ENCODE data around the gene SDF2L1. TPM values are rescaled to one million over a fixed set of nuclear protein-coding genes. Genes with fewer than 3 reads are reported as not detected.
"Not testable (repeated sequence)": the region's sequence is repeated elsewhere in the genome, so short reads cannot be mapped to it uniquely, and the experiment has no call there.

The SDF2L1 gene
- total RNA-seq, 4 donors from 2014 or later = 11.2 to 23.6 (median 18.7) TPM

DNA sequence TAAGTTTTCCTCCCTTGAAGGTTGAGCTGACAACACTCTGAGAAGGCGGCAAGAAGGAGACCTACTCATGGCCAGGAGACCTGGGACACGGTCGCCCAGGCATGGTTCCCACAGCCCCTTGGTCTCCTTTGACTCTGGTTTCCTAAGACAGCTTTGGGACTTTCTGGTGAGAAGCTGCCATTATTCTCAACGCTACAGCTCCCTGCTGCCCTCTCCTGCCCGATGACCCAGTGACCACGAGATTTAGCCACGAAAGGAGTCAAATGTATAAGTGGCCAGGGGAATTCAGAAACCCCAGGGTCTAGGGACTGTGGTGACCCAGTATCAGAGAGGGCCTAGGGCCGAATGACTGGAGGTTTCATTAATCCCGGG, 699 bp upstream of the SDF2L1 start:
- Histone ChIP-seq H3K4me3 (peak overlapping the region; percentile 59), H3K27ac (no peak overlapping the region), H3K36me3 (peaks cover 6% of the 10 kb centered on the region), H3K9me3 (no peaks in the 10 kb centered on the region), H3K27me3 (no peaks in the 10 kb centered on the region), H3K4me1 (peaks cover 18% of the 10 kb centered on the region)
- WGBS = 11% methylated on average over 9 of the region's 9 CpGs
- DNase-seq (ENCODE audit: low spot score in 2 of 2) = no peak
- no peak for TF ChIP-seq POLR2A (IDR thresholded peaks at IDR 0.05)
- TF ChIP-seq, protein P1, sequence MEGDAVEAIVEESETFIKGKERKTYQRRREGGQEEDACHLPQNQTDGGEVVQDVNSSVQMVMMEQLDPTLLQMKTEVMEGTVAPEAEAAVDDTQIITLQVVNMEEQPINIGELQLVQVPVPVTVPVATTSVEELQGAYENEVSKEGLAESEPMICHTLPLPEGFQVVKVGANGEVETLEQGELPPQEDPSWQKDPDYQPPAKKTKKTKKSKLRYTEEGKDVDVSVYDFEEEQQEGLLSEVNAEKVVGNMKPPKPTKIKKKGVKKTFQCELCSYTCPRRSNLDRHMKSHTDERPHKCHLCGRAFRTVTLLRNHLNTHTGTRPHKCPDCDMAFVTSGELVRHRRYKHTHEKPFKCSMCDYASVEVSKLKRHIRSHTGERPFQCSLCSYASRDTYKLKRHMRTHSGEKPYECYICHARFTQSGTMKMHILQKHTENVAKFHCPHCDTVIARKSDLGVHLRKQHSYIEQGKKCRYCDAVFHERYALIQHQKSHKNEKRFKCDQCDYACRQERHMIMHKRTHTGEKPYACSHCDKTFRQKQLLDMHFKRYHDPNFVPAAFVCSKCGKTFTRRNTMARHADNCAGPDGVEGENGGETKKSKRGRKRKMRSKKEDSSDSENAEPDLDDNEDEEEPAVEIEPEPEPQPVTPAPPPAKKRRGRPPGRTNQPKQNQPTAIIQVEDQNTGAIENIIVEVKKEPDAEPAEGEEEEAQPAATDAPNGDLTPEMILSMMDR (IDR thresholded peaks at IDR 0.05) = no peak
- TF ChIP-seq POLR2AphosphoS5 (IDR thresholded peaks at IDR 0.05) = no peak
- no peak for TF ChIP-seq EP300 (IDR thresholded peaks at IDR 0.05)

DNA sequence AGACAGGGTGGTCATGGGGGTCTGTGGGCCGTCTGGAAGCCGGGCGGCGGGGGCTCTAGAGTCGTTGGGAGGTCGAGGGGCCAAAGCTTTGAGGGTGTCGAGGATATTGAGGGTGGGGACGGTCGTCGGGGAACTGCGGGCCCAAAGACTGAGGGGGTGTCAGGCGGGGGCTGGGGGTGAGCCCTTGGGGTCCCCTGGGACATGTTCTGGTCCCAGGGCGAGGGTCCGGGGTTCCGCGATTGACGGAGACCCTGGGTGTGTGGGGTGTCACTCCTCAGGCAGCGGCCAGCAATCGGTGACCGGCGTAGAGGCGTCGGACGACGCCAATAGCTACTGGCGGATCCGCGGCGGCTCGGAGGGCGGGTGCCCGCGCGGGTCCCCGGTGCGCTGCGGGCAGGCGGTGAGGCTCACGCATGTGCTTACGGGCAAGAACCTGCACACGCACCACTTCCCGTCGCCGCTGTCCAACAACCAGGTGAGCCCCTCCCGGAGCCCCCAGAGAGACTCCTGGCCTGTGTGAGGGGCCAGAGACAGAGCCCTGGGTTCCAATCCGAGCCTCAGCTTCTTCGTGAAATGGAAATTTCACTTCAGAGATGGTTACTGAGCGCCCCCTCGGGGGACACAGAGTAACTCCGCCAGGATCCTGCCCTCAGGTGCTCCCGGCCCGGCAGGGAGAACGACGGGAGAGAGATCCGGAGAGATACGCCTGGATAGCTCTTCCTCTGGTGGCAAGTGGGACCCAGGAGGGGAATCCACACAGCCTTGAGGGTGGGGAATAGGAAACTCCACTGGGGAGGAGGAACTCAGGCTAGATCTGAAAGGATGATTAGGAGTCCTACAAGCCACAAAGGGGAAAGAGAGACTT, 714 bp downstream of the SDF2L1 start:
- TF ChIP-seq EP300 (IDR thresholded peaks at IDR 0.05) (no peak), POLR2AphosphoS5 (IDR thresholded peaks at IDR 0.05) (no peak)
- TF ChIP-seq, protein P1 (IDR thresholded peaks at IDR 0.05) = peak in 1 of 2 donors; percentile 22
- no peak for DNase-seq (ENCODE audit: low spot score in 2 of 2)
- Histone ChIP-seq H3K9me3 (no peaks in the 10 kb centered on the region), H3K27me3 (no peaks in the 10 kb centered on the region), H3K27ac (peak overlapping the region; percentile 28), H3K4me1 (peaks cover 18% of the 10 kb centered on the region), H3K4me3 (peak overlapping the region; percentile 59), H3K36me3 (peaks cover 6% of the 10 kb centered on the region)
- 0% methylated on average over 13 of the region's 56 CpGs for WGBS

DNA sequence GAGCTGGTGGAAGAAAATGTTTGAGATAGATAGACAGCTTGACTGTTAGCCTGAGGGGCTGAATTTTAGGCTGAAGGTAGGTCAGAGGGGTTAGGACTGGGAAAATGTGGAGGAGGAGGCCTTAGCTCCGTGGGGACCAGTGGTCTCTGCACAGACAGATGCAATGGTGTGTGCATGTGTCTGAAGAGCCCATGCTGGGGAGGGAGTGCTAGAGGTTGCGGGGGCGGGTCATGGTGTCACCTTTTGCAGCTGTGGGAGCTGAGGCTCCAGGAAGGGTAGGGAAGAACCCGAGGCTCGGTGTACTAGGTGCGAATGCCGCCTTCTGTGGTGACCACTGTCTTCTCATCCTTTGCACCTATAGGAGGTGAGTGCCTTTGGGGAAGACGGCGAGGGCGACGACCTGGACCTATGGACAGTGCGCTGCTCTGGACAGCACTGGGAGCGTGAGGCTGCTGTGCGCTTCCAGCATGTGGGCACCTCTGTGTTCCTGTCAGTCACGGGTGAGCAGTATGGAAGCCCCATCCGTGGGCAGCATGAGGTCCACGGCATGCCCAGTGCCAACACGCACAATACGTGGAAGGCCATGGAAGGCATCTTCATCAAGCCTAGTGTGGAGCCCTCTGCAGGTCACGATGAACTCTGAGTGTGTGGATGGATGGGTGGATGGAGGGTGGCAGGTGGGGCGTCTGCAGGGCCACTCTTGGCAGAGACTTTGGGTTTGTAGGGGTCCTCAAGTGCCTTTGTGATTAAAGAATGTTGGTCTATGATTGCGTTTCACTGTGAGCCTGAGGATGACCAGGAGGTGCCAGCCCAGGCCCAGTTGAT, 1.6 kb downstream of the SDF2L1 start:
- TF ChIP-seq POLR2A (IDR thresholded peaks at IDR 0.05) = no peak
- TF ChIP-seq, protein P1 (IDR thresholded peaks at IDR 0.05) = no peak
- TF ChIP-seq EP300 (IDR thresholded peaks at IDR 0.05) = no peak
- TF ChIP-seq POLR2AphosphoS5 (IDR thresholded peaks at IDR 0.05) = no peak
- peaks cover 6% of the 10 kb centered on the region for H3K36me3 ChIP-seq
- no peak overlapping the region for H3K27ac ChIP-seq
- no peak for DNase-seq (ENCODE audit: low spot score in 2 of 2)
- H3K9me3 ChIP-seq = no peaks in the 10 kb centered on the region
- no peaks in the 10 kb centered on the region for H3K27me3 ChIP-seq
- peaks cover 18% of the 10 kb centered on the region for H3K4me1 ChIP-seq
- 91% methylated on average over 21 of the region's 22 CpGs for WGBS
- no peak overlapping the region for H3K4me3 ChIP-seq

DNA sequence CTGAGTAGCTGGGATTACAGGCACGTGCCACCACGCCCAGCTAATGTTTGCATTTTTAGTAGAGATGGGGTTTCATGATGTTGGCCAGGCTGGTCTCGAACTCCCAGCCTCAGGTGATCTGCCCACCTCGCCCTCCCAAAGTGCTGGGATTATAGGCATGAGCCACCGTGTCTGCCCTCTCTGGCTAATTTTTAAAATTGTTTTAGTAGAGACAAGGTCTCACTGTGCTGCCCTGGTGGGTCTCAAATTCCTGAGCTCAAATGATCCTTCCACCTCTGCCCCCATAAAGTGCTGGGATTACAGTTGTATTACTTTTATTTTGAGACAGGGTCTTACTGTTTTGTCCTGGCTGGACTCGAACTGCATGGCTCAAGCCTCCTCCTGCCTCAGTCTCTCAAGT, 3.4 kb downstream of the SDF2L1 start:
- not testable (repeated sequence) for H3K4me3 ChIP-seq; H3K9me3 ChIP-seq; H3K27me3 ChIP-seq; H3K27ac ChIP-seq; H3K36me3 ChIP-seq; DNase-seq (ENCODE audit: low spot score in 2 of 2)
- 93% methylated on average over 6 of the region's 6 CpGs for WGBS
- peaks cover 18% of the 10 kb centered on the region for H3K4me1 ChIP-seq

DNA sequence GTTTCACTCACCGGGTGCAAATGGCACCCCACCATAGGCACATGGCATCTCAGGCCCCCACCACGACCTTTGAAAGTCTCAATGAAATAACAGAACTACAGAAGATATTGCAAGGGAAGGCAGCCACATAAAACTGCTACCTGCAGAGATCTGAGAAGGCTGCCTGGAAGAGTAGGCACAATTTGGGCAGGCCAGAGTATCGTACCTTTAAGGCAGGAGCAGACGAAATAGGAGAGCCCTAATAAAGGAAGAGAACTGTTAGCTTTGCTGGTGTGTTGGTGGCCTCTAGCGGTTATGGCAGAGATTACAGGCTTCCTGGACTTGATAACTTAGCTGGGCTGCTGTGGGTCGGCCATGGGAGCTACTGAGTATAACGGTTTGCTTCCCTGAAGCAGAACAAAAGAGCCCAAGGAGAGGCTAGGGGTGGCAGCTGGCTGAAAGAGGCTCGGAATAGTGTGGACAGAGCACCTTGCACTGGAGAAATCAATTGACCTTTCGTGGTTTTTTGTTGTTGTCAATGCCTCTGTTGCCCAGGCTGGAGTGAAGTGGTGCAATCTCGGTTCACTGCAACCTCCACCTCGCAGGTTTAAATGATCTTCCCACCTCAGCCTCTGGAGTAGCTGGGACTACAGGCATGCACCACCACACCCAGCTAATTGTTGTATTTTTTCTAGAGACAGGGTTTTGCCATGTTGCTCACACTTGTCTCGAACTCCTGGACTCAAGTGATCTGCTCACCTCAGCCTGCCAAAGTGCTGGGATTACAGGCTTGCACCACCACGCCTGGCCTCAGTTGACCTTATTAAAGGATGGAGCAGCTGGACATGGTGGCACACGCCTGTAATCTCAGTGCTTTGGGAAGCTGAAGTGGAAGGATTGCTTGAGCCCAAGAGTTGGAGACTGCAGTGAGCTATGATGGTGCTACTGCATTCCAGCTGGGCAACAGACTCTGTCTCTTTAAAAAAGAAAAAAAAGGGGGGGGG, 4.8 kb downstream of the SDF2L1 start:
- no peak for DNase-seq (ENCODE audit: low spot score in 2 of 2)
- 44% methylated on average over 13 of the region's 14 CpGs for WGBS

More for the DNA sequence above, 4.8 kb downstream of the SDF2L1 start:
- Histone ChIP-seq H3K4me1 (peaks cover 23% of the 10 kb centered on the region), H3K27me3 (no peaks in the 10 kb centered on the region), H3K9me3 (no peaks in the 10 kb centered on the region), H3K36me3 (peaks cover 6% of the 10 kb centered on the region), H3K4me3 (no peak overlapping the region), H3K27ac (no peak overlapping the region)
- TF ChIP-seq EP300 (IDR thresholded peaks at IDR 0.05) (no peak), POLR2AphosphoS5 (IDR thresholded peaks at IDR 0.05) (no peak), POLR2A (IDR thresholded peaks at IDR 0.05) (no peak)
- TF ChIP-seq, protein P1 (IDR thresholded peaks at IDR 0.05) = peak; percentile 81 to 87

All from suprapubic skin (tissue), 4 donors.